ENCODE measurements around the gene SLC36A1.

Gene SLC36A1

GRCh38 chr5:151431666-151432065, 15.7 kb upstream of the SLC36A1 start:
- no peak for TF ChIP-seq JUND (IDR thresholded peaks at IDR 0.05; ENCODE audit: low read depth)
- in situ Hi-C loops (cut with HindIII; ENCODE audit: low pct_unique_long_range_greater_than_20kb, low sequenced_read_pairs), result no loop called here

GRCh38 chr5:151432210-151432609, 15.2 kb upstream of the SLC36A1 start:
- DNase-seq (ENCODE audit: low read depth in 1 of 2, low spot score in 1 of 2), result no peak
- in situ Hi-C loops (cut with HindIII; ENCODE audit: low pct_unique_long_range_greater_than_20kb, low sequenced_read_pairs), result no loop called here
- TF ChIP-seq JUND (IDR thresholded peaks at IDR 0.05; ENCODE audit: low read depth), result no peak

More at GRCh38 chr5:151431666-151432065, 15.7 kb upstream of the SLC36A1 start:
- DNase-seq (ENCODE audit: low read depth in 1 of 2, low spot score in 1 of 2), result no peak

GRCh38 chr5:151434570-151435237, 12.7 kb upstream of the SLC36A1 start:
- TF ChIP-seq JUND (IDR thresholded peaks at IDR 0.05; ENCODE audit: low read depth), result no peak
- in situ Hi-C loops (cut with HindIII; ENCODE audit: low pct_unique_long_range_greater_than_20kb, low sequenced_read_pairs), result no loop called here
- DNase-seq (ENCODE audit: low read depth in 1 of 2, low spot score in 1 of 2), result no peak

- TF ChIP-seq JUND (IDR thresholded peaks at IDR 0.05; ENCODE audit: low read depth), result no peak
- DNase-seq (ENCODE audit: low read depth in 1 of 2, low spot score in 1 of 2), result peak; percentile 51 to 76
- in situ Hi-C loops (cut with HindIII; ENCODE audit: low pct_unique_long_range_greater_than_20kb, low sequenced_read_pairs), result no loop called here
Measured at GRCh38 chr5:151448038-151448985, 909 bp downstream of the SLC36A1 start.

- no peak for TF ChIP-seq JUND (IDR thresholded peaks at IDR 0.05; ENCODE audit: low read depth)
- in situ Hi-C loops (cut with HindIII; ENCODE audit: low pct_unique_long_range_greater_than_20kb, low sequenced_read_pairs), result no loop called here
- no peak for DNase-seq (ENCODE audit: low read depth in 1 of 2, low spot score in 1 of 2)
Measured at GRCh38 chr5:151449297-151449696, 1.9 kb downstream of the SLC36A1 start.

GRCh38 chr5:151449839-151450238, 2.4 kb downstream of the SLC36A1 start:
- in situ Hi-C loops (cut with HindIII; ENCODE audit: low pct_unique_long_range_greater_than_20kb, low sequenced_read_pairs), result no loop called here

GRCh38 chr5:151450605-151451004, 3.2 kb downstream of the SLC36A1 start:
- in situ Hi-C loops (cut with HindIII; ENCODE audit: low pct_unique_long_range_greater_than_20kb, low sequenced_read_pairs), result no loop called here

More at GRCh38 chr5:151449839-151450238, 2.4 kb downstream of the SLC36A1 start:
- TF ChIP-seq JUND (IDR thresholded peaks at IDR 0.05; ENCODE audit: low read depth), result no peak
- DNase-seq (ENCODE audit: low read depth in 1 of 2, low spot score in 1 of 2), result no peak

GRCh38 chr5:151451626-151452520, 4.5 kb downstream of the SLC36A1 start:
- no peak for DNase-seq (ENCODE audit: low read depth in 1 of 2, low spot score in 1 of 2)
- no peak for TF ChIP-seq JUND (IDR thresholded peaks at IDR 0.05; ENCODE audit: low read depth)
- in situ Hi-C loops (cut with HindIII; ENCODE audit: low pct_unique_long_range_greater_than_20kb, low sequenced_read_pairs), result no loop called here

More at GRCh38 chr5:151450605-151451004, 3.2 kb downstream of the SLC36A1 start:
- no peak for TF ChIP-seq JUND (IDR thresholded peaks at IDR 0.05; ENCODE audit: low read depth)
- DNase-seq (ENCODE audit: low read depth in 1 of 2, low spot score in 1 of 2), result no peak

GRCh38 chr5:151454166-151454565, 6.8 kb downstream of the SLC36A1 start:
- in situ Hi-C loops (cut with HindIII; ENCODE audit: low pct_unique_long_range_greater_than_20kb, low sequenced_read_pairs), result no loop called here
- DNase-seq (ENCODE audit: low read depth in 1 of 2, low spot score in 1 of 2), result peak; percentile 30 to 66
- TF ChIP-seq JUND (IDR thresholded peaks at IDR 0.05; ENCODE audit: low read depth), result no peak

GRCh38 chr5:151454889-151455288, 7.5 kb downstream of the SLC36A1 start:
- DNase-seq (ENCODE audit: low read depth in 1 of 2, low spot score in 1 of 2), result no peak
- in situ Hi-C loops (cut with HindIII; ENCODE audit: low pct_unique_long_range_greater_than_20kb, low sequenced_read_pairs), result no loop called here
- TF ChIP-seq JUND (IDR thresholded peaks at IDR 0.05; ENCODE audit: low read depth), result no peak

GRCh38 chr5:151456321-151456940, 9.0 kb downstream of the SLC36A1 start:
- no peak for TF ChIP-seq JUND (IDR thresholded peaks at IDR 0.05; ENCODE audit: low read depth)
- in situ Hi-C loops (cut with HindIII; ENCODE audit: low pct_unique_long_range_greater_than_20kb, low sequenced_read_pairs), result no loop called here
- DNase-seq (ENCODE audit: low read depth in 1 of 2, low spot score in 1 of 2), result peak; percentile 31 to 42

- in situ Hi-C loops (cut with HindIII; ENCODE audit: low pct_unique_long_range_greater_than_20kb, low sequenced_read_pairs), result no loop called here
Measured at GRCh38 chr5:151458314-151458713, 10.9 kb downstream of the SLC36A1 start.

More at GRCh38 chr5:151458314-151458713, 10.9 kb downstream of the SLC36A1 start:
- TF ChIP-seq JUND (IDR thresholded peaks at IDR 0.05; ENCODE audit: low read depth), result no peak
- DNase-seq (ENCODE audit: low read depth in 1 of 2, low spot score in 1 of 2), result no peak
